Activated CD4-positive, alpha-beta T cell treated with anti-CD3 and anti-CD28 coated beads for 4 hours (primary cell): ENCODE measurements around the gene ANO4.

Experiments used
- DNase-seq, 2 donors: peaks; one replicate each; pipeline ENCODE4 v3.0.0-alpha.2; 2020

Gene ANO4

DNA sequence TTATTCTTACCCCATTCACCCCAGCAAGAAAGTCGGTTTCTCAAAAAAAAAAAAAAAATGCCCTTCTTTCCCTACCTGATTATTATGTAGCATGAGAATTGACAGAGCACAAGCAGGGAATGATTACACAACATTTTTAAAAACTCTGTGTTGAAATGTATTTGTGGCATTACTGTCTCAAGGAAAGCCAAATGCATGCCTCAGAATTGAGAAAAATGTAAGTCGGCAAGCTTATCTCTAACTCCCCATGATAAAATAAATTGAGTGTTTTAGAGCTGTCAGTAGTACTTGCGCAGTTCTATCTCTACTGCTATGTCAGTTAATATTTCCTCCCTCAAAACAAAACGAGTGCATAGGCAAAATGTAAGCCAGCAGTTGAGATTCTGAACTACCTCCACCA lies 25.7 kb downstream of the ANO4 start:
- DNase-seq: no peak

DNA sequence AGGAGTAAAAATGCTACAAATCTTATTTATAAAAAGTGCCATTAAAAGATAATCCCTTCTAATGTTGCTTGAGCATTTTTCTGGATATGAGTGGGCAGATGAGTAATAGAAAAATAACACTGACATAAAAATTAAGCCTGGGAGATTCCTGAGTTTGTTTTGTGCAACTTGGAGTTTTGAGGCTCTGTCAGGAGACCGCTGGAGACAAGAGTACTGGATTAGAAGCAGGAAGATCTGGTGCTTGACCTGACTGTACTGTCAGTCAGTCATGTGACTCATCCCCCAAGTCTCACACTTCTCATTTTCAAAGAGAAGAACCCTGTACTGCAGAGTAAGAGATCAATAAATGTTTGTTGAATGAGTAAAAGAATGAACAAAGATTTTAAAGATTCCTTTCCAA lies 29.4 kb downstream of the ANO4 start:
- DNase-seq: no peak

DNA sequence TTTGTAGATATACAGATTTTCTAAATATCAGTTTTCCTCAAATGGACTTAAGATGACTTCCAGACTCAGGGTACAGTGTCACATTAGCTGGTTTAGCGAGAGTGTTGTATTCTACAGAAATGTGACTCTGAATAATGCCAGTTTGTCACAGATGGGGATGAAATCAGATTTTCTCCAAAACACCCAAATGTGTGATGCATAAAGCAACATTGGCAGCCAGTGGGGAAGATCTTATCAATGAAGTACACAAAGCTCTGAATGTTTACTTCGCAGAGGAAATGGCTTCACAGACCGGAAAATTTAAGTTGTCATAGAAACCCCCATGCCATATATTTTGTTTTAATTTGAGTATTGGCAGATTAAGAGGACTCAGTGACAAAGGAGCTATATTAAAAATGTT lies 29.9 kb downstream of the ANO4 start:
- no peak for DNase-seq

DNA sequence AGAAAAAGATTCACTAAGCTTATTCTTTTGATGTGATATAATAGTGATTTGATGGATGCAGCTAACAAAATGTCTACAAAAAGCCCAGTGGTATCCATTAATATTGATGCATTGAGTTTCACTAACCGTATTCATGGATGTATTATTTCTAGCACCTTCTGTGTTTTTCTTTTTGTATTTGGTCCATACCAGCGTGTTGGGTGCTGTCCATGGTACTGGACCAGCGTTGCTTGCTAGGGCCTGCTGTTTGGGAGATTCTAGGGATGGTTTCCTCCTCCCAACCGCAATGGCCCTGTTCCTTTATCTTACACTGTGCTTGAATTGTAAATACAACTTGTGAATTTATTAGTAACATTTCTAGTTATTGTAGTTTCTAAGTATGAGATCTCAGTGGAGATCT lies 31.7 kb downstream of the ANO4 start:
- DNase-seq: no peak

DNA sequence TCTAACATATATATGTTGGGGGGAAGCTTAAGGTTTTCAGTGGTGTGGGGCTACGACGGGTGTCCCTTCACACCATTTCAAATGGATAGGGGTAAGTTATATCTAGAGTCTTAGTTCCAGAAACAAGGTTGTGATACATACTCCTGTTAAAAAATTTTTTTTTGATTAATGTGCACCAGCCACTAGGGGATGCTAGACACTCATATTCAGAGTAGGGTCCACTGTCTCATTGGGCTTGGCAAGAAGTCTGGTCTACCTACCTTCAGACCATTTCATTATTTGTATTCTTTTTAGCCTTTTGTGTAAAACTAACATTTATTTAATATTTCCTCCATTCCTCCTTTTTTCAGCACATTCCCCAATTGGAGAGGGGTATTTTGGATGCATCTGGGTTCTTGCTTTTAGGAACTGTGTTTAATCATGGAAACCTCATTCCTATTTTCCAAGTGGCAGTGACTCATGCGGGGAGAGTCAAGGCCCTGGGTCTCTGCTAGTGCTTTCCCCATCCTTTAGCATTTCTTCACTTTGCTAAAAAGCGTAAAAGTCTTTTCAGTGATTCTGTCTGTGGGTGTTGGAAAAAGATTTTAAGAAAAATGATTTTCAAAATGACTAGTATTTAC lies 33.4 kb downstream of the ANO4 start:
- DNase-seq: no peak

DNA sequence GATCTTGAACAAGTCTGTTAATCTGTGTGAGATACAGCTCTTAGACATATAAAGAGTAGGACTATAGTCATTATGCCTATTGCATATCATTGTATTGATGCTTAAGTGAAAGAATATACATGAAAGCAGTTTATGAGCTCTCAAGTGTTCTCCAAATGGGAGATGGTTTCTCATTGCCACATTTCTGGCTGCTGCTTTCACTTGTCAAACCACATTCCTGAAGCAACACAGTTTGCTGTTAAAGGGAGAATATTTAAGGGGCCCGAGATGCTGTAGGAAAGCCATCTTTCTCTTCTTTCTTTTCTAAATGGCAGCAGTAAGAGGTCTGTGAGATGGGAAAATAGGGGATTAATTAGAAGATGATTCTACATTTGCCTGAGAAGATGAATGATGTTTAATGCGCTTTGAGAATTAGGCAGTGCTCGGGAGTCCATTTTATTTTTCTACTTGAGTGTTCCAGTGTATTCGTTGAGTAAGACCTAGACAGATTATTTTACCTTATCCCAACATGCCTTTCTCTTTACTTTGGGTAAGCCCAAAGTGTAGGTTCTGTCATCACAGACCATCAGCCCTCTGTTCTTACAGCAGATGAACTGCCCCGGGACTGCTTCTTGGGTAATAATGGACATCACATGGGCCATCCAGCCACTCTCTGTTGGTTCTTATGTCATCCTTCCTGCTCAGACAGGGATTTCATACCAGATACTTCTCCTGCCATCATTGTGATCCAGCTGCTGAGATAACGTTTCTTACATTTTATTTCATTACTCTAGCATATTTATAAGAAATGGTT lies 35.6 kb downstream of the ANO4 start:
- no peak for DNase-seq

DNA sequence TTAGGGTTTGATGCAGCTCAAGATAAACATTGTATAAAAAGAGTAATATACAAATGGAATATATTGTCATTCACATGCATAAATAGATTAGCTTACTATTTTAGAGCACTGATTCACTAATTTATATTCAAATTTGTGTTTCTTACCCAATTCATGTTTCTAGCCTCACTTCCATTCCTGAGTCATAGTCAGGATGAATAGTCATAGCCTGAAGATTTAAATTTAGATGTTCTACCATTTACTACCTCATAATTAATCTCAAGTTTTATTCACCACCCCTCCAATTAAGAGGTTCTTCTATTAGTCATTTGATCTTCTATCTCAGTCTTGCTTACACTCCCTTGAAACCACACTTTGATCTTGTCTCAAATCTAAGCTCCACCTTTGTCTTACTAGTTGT lies 38.7 kb downstream of the ANO4 start:
- no peak for DNase-seq

DNA sequence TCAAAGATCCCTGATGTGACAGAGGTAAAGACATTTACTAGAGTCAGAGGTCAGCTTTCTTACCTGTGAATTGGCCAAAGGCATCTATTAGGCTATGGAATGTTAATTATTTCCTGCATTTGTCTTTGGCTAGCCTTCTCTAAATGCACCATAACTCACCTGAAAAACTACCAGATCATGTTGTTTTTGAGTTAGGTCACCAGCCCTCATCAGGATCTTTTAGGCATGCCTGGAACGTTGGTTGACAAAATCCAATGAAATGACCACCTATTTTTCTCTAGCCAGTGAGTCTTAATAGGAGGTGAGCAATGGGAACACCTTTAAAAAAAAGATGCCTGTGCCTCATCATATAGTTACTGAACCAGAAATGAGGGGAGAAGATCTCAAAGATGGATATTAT lies 46.2 kb downstream of the ANO4 start:
- DNase-seq: no peak

DNA sequence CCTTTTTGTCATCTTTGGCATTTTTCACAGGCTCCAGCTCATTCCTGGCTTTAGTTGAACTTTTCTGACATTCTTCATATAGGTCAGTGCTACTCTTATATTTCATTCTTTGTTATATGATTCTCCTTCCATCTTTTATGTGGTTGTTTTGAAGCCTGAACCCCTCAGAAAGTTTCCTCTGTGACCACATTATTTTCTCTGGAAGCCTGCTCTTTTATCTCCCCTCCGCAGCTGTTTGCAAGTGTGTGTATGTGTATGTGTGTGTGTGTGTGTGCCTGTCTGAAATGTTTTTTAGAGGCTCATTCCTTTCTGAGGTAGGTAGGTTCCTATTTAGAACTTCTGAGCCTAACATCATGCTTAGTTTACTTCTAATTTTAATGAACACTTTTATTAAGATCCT lies 47.6 kb downstream of the ANO4 start:
- no peak for DNase-seq

DNA sequence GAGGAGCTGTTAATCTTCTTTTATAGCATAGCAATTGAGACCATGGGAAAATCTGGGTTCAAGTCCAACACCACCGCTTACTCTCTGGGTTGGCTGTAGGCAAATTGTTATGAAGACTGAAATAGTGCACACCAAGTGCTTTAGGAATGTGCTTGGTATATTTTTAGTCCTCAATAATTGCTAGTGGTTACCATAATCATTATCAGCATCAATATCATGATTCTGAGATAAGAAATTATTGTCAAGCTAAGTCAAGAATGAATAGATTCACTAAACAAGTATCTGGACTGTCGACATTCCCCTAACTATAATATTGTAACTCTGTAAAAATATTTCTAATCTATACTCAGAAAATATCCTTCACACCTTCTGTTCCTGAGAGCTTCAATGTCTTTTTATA lies 48.5 kb downstream of the ANO4 start:
- no peak for DNase-seq

DNA sequence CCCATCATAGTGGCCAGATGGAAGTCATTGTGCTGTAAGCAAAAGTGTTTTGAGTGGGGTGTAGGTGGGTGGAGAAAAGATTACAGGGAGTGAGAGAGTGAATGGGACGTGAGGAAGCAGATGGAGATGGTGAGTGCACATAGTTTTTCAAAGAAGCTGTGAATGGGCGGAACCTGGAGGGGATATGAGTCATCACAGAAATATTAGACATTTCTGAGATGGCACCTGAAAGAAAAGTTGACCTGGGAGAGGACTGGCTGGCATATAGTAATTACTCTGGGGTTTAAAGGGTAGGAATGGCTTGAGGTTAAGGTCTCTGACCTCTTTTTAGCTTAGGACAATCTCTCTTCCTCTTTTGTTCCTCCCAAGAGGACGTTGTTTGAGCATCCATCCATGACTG lies 50.5 kb downstream of the ANO4 start:
- DNase-seq: no peak

DNA sequence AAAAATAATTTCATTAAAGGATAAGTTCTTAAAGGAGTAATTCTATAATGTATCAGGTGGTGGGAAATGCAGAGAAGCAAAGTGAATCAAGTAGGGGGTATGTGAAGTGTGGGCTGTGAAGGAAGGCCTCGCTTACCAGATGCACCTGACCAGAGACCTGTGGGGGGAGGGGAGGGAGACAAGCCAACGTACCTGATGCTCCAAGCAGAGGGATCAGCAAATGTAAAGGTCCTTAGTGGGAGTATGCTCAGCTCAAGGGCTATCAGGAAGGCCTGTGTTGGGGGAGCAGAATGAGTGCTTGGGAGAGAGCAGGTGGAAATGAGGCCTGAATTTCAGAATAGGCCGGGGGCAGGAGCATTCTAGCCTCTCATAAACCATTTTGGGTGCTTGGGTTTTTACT lies 57.1 kb downstream of the ANO4 start:
- no peak for DNase-seq

DNA sequence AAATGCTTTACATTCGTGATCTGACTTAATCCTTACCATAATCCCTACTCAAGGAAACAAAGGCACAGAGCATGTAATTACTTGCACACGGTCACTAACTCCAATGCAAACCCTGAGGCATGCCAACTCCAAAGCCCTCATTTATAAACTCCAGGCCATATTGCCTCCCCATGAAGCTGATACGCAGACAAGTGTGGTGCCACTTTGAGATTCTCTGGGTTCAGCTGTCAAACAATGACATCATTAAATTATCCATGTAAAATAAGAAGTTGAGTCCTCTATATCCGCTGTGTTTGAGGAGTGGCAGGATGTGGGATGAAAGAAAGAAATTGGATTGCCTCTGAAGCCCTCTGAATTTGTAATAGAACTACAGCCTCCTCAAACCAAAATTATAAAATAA lies 62.8 kb downstream of the ANO4 start:
- no peak for DNase-seq

DNA sequence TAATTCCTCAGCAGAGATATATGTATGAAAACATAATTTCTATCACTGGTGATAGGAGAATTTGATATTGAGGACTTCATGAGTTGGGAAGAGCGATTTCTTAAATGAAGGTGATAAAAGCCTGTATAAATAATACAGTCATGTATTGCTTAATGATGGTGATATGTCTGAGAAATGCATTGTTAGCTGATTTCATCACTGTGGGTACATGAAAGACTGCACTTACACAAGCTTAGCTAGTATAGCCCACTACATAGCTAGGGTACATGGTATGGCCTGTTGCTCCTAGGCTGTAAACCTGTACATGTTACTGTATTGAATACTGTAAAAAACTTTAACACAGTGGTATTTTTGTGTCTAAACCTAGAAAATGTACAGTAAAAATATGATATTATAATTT lies 63.4 kb downstream of the ANO4 start:
- DNase-seq: no peak

DNA sequence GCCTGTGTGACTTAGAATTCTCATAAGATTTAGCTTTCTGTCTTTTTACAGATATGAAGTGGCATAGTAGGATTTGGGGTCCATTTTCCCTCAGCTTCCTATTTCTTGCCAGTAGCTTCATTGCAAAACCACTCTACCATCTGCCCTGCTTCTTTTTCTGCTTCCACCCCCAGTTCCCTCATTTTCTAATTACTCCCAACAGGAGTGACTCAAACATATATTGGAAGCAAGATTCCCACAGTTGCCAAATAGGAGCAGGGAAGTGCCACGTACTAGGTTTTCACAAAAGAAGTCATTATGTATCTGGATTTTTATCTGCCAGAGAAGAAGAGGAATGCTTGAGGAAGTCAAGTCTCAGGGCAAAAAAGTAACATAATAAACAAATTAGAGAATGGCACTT lies 64.1 kb downstream of the ANO4 start:
- no peak for DNase-seq

DNA sequence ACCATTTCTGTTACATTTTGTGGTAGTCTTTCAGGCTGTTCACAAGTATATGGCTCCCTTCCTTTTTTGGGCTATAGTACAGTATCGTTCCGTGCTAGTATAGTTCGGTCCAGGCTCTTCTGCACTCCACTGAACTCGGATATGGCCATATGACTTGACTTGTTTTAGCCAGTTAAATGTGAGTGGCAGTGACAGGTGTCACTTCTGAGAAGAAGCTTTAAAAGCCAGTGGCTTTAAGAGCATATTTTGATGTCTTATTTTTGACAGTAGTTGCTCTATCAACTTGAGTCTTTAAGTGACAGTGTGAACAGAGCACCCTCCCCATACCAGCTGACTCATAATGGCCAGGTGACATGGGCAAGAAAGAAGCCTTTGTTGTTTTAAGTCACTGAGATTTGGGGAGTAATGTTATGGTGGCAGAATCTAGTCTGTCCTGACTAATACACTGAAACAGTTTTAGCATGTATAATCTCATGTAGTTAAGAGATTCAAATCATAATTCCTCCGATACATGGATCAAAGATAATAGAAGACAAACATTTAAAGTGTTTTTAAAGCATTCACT lies 64.6 kb downstream of the ANO4 start:
- DNase-seq: no peak

DNA sequence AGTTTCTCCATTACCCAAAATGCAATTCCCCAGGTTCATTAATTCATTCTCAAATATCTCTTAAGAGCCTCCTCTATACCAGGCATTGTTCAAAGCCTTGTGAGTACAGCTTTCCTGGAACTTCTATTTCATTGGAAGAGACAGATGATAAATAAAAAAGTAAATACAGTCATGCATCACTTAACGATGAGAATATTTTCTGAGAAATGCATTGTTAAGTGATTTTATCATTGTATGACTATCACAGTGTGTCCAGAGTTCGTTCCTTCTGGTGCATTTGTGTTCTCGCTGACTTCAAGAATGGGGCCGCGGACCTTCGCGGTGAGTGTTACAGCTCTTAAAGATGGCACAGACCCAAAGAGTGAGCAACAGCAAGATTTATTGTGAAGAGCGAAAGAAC lies 66.0 kb downstream of the ANO4 start:
- DNase-seq: no peak

DNA sequence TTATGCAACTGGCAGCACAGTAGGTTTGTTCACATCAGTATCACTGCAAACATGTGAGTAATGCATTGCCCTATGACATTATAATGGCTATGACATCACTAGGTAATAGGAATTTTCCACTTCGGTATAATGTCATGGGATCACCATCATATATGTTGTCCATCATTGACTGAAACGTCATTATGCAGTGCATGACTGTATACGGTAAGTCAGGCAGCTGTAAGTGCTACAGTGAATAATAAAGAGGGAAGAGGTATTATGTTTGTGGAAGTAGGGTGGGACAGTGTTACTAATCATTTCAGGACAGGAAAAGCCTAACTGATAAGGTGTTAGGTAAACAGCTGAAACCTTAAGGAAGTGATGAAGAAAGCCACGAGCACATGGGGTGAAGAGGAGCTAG lies 68.1 kb downstream of the ANO4 start:
- no peak for DNase-seq

DNA sequence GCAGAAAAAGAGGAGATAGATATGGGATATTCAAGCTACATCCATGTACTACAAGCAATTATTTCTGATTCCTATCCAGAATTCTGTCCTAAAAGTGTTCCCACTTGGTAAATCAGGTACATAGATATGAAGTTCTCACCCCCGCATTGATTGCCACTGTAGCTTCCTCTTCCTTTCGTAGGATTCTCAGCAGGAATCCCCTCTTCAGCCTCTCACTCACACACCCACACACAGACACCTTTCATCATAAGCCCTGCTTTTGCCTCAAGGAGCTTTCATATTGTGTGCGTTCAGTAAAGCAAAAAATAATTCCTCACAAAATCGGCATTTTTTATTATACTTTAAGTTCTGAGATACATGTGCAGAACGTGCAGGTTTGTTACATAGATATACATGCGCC lies 69.8 kb downstream of the ANO4 start:
- no peak for DNase-seq

DNA sequence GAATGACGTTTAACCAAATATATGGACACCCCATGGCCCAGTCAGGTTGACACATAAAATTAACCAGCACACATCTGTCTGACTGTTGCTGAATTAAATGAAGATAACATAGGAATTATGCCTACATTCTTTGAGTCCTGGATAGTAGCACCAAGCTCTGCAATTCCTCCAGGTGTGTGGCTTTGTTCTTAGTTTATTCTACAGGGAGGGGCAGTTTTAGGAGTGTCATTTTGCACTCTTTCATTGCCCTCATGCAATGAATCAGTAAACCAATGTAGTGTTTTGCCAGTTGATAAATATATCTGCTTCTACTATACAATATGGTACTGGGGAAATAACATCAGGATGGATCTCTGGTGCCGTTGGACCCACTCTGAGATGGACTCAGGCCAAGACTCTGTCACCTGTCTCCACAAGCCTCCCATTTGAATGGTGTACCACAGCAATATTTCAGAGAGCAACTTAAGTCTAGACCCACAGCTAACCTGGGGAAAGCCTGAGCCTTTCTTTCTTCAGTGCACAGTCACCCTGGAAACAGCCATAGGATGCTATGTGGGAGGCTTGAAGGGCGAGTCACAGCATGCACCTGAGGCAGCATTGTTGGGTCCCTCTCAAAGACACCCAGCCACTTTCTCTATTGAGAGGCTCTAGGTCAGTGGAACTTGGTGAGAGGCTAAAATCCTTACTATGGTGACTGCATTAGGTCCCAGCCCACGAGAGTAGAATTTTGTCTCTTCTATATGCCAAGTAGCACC lies 73.2 kb downstream of the ANO4 start:
- DNase-seq: no peak

DNA sequence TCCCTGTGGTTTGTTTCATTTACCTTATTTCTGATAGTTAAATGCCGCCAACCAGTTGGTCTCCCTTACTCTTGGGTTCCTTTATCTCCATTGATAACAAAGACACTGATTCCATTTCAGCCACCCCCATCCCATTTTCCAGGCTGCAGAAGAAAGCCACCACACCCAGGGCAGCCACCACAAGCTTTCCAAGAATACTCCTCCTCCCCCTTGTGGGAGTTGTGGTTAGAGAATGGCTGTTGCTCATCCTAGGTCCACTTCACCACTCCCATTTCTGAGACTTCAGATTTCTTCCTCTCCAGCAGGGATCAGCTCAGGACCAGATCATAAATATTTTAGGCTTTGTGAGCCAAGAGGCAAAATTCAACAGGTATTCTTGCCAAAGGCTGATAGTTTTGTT lies 73.9 kb downstream of the ANO4 start:
- DNase-seq: no peak

DNA sequence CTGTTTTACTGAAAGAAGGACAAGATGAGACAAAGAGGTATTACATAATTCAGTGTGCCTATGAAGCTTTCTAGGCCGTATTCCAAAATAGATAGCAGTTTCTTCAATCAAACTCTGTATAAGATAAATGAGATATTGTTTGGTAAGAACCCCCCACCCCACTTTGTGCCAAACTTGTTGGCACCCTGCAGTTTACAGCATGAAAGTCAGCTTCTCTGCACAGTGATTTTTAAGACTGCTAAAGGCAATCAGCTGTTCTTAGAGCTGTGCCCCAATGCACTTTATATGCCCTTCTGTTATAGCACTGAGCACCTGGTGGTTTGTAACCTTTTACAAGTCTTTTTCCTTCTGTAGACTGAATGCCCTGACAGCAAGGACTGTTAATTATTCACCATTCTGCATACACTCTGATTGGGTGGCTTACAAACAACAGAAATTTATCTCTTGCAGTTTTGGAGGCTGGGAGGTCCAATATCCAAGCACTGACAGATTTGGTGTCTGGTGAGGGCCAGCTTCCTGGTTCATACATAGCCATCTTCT lies 76.7 kb downstream of the ANO4 start:
- no peak for DNase-seq

DNA sequence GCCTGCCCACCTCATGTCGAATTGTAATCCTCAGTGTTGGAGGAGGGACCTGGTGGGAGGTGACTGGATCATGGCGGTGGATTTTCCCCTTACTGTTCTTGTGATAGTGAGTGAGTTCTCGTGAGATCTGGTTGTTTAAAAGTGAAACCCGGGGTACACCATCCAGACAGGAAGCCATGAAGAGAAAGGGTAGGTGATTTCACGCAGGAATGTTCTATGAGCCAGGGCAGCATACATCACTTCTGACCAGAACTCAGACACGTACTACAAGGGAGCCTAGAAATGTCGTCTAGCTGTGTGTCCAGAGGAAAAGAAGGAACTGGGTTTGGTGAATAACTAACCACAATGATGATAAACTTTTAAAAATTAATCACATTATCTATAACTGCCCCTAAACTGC lies 80.6 kb downstream of the ANO4 start:
- DNase-seq: no peak

DNA sequence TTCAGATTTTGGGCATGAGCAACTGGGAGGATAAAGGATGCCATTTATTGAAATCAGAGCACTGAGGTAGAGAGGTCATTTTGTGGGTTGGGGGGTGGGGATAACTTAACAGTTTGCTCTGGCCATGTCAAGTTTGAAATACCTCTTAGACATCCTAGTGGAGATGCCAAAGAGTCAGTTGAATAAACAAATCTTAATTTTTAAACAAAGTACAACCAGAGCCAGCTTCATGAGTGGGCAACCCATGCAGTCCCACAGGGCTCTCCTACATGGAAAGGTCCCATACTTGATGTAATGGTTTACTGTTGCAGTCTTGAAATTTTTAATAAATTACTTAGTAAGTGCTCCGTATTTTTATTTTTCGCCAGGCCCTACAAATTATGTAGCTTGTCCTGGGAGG lies 81.2 kb downstream of the ANO4 start:
- DNase-seq: no peak
